ENCODE results near the gene AHNAK.

GRCh38 chr11:62500650-62501030 is 46.0 kb downstream of the AHNAK start:
- TF ChIP-seq POLR2AphosphoS5 (IDR thresholded peaks at IDR 0.05; ENCODE audit: insufficient read depth, low read depth, low read length), result no peak
- TF ChIP-seq CTCF (IDR thresholded peaks at IDR 0.05; ENCODE audit: extremely low read depth in 1 of 2, insufficient read depth in 1 of 2, low read depth in 1 of 2, low read length in 2 of 2), result no peak
- TF ChIP-seq EZH2 (IDR thresholded peaks at IDR 0.05; ENCODE audit: borderline replicate concordance, low read depth, low read length, severe bottlenecking), result no peak
- no peak for TF ChIP-seq MAX (IDR thresholded peaks at IDR 0.05; ENCODE audit: insufficient read depth, insufficient read length)
- no peak for TF ChIP-seq POLR2A (IDR thresholded peaks at IDR 0.05; ENCODE audit: low read depth, low read length)
- no peak for TF ChIP-seq MYC (IDR thresholded peaks at IDR 0.05; ENCODE audit: low read depth, low read length)
- no peak for TF ChIP-seq JUN (IDR thresholded peaks at IDR 0.05; ENCODE audit: borderline replicate concordance, insufficient read depth, insufficient read length, low read depth)
- TF ChIP-seq GATA2 (IDR thresholded peaks at IDR 0.05; ENCODE audit: insufficient read depth, insufficient read length, low read depth, low read length), result no peak
- no peak for TF ChIP-seq FOS (IDR thresholded peaks at IDR 0.05; ENCODE audit: borderline replicate concordance, insufficient read depth, low read length)
